Esophagus squamous epithelium (tissue), 4 donors: ENCODE data around the gene TSPEAR.

Experiments used
- POLR2A ChIP-seq, 4 donors: fragments of 450-650 bp; IDR thresholded peaks; one replicate each; pipeline ENCODE4 v1.6.1; 2017; ENCODE audit warnings: antibody characterized with exemption in 4 of 4, mild to moderate bottlenecking in 4 of 4, moderate library complexity in 3 of 4
- TF ChIP-seq, protein P1 (sequence below), 6 experiments: fragments of 450-650 bp in 4 of 6; fragments of 200-600 bp in 2 of 6; sonication (generic) in 2 of 6; IDR thresholded peaks; one replicate each; pipeline ENCODE4 v1.5.1; 2016 to 2019; ENCODE audit warnings: antibody characterized with exemption in 6 of 6, mild to moderate bottlenecking in 4 of 6, moderate library complexity in 4 of 6

DNA sequence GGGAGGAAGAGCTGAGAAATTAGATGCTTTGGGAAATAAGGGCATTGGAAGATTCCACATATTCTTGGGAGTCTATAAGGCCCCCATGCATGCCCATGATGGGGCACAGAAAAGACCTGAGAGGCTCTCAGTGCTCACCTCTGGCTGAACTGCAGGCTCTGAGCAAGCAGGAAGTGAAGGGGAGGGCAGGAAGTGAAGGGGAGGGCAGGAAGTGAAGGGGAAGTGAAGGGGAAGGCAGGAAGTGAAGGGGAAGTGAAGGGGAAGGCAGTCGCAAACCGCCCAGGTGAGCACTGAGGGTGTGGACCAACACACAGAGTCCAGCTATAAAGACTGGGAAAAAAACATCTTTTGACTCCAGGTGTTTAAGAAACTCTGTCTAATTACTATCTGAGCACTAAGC, 80.9 kb downstream of the TSPEAR start:
- TF ChIP-seq, protein P1, sequence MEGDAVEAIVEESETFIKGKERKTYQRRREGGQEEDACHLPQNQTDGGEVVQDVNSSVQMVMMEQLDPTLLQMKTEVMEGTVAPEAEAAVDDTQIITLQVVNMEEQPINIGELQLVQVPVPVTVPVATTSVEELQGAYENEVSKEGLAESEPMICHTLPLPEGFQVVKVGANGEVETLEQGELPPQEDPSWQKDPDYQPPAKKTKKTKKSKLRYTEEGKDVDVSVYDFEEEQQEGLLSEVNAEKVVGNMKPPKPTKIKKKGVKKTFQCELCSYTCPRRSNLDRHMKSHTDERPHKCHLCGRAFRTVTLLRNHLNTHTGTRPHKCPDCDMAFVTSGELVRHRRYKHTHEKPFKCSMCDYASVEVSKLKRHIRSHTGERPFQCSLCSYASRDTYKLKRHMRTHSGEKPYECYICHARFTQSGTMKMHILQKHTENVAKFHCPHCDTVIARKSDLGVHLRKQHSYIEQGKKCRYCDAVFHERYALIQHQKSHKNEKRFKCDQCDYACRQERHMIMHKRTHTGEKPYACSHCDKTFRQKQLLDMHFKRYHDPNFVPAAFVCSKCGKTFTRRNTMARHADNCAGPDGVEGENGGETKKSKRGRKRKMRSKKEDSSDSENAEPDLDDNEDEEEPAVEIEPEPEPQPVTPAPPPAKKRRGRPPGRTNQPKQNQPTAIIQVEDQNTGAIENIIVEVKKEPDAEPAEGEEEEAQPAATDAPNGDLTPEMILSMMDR (IDR thresholded peaks at IDR 0.05) = no peak
- no peak for TF ChIP-seq POLR2A (IDR thresholded peaks at IDR 0.05)
